H1 (cell line): ENCODE measurements around the gene CYP51A1. TPM values are rescaled to one million over a fixed set of nuclear protein-coding genes. Genes with fewer than 3 reads are reported as not detected.

Experiments
- ASH2L ChIP-seq: fragments of 200-600, 300-600 bp; sonication (generic); IDR thresholded peaks from one replicate; pipeline ENCODE4 v1.7.1; 2017; ENCODE audit warnings: low read length
- BCL11A ChIP-seq, 2 experiments: IDR thresholded peaks; one replicate each; pipeline ENCODE4 v1.6.1; 2011; ENCODE audit warnings: low read depth in 2 of 2, low read length in 2 of 2, mild to moderate bottlenecking in 2 of 2
- BRCA1 ChIP-seq: IDR thresholded peaks from 2 replicates; pipeline ENCODE4 v1.6.1; 2012; ENCODE audit warnings: low read depth, low read length, improper control_type of control experiment
- CBX5 ChIP-seq: fragments of 300-800, 300-1000 bp; sonication (generic); IDR thresholded peaks from 2 replicates; pipeline ENCODE4 v1.7.1; 2016; ENCODE audit warnings: antibody characterized with exemption, low read length, low read depth
- CBX8 ChIP-seq: fragments of 300-800, 300-1000 bp; sonication (generic); IDR thresholded peaks from 2 replicates; pipeline ENCODE4 v1.7.1; 2016; ENCODE audit warnings: low read depth, low read length, borderline replicate concordance
- CEBPB ChIP-seq: IDR thresholded peaks from 2 replicates; pipeline ENCODE4 v1.6.1; 2012; ENCODE audit warnings: low read depth, low read length
- CHD1 ChIP-seq: IDR thresholded peaks from 2 replicates; pipeline ENCODE4 v1.6.1; 2012; ENCODE audit warnings: low read depth, low read length, improper control_type of control experiment
- CHD2 ChIP-seq: IDR thresholded peaks from 2 replicates; pipeline ENCODE4 v1.6.1; 2012; ENCODE audit warnings: low read length, improper control_type of control experiment
- CREB1 ChIP-seq: IDR thresholded peaks from 2 replicates; pipeline ENCODE4 v1.6.1; 2012; ENCODE audit warnings: inconsistent platforms
- FOSL1 ChIP-seq: IDR thresholded peaks from 2 replicates; pipeline ENCODE4 v1.6.1; 2011; ENCODE audit warnings: mild to moderate bottlenecking, low read depth, low read length, moderate library complexity; ENCODE audit not compliant: insufficient read depth
- HDAC6 ChIP-seq: IDR thresholded peaks from one replicate; pipeline ENCODE4 v1.7.1; 2012; ENCODE audit warnings: low read depth, mild to moderate bottlenecking, inconsistent platforms, low read length, moderate library complexity
- MAFK ChIP-seq: IDR thresholded peaks from 2 replicates; pipeline ENCODE4 v1.6.1; 2012; ENCODE audit warnings: low read depth, mild to moderate bottlenecking, improper control_type of control experiment, low read length
- POLR2A ChIP-seq, 2 experiments: IDR thresholded peaks; 1 replicate in 1 of 2; 2 replicates in 1 of 2; pipeline ENCODE4 v1.6.1; 2011; ENCODE audit warnings: low read depth in 2 of 2, low read length in 2 of 2, mild to moderate bottlenecking in 2 of 2; ENCODE audit errors: control extremely low read depth in 1 of 2
- POLR2AphosphoS5 ChIP-seq: IDR thresholded peaks from 2 replicates; pipeline ENCODE4 v1.6.1; 2011; ENCODE audit warnings: low read depth, low read length
- RAD21 ChIP-seq, 2 experiments: IDR thresholded peaks in 1 of 2; conservative IDR thresholded peaks in 1 of 2; 2 replicates each; pipeline ENCODE4 v1.6.1; 2011; ENCODE audit warnings: low read depth in 2 of 2, low read length in 2 of 2, improper control_type of control experiment in 1 of 2, inconsistent platforms in 1 of 2, mild to moderate bottlenecking in 1 of 2, moderate library complexity in 1 of 2
- RNF2 ChIP-seq: fragments of 200-900, 300-1000 bp; sonication (generic); IDR thresholded peaks from 2 replicates; pipeline ENCODE4 v1.7.1; 2016; ENCODE audit warnings: borderline replicate concordance, low read depth, mild to moderate bottlenecking, antibody characterized with exemption, low read length; ENCODE audit not compliant: poor library complexity, severe bottlenecking; ENCODE audit errors: missing control alignments
- SIN3A ChIP-seq, 2 experiments: IDR thresholded peaks in 1 of 2; conservative IDR thresholded peaks in 1 of 2; 2 replicates each; pipeline ENCODE4 v1.6.1; 2011 to 2012; ENCODE audit warnings: low read length in 2 of 2, improper control_type of control experiment in 1 of 2, low read depth in 1 of 2, mild to moderate bottlenecking in 1 of 2
- SP1 ChIP-seq: IDR thresholded peaks from 2 replicates; pipeline ENCODE4 v1.6.1; 2011; ENCODE audit warnings: low read depth, low read length
- SP4 ChIP-seq: IDR thresholded peaks from 2 replicates; pipeline ENCODE4 v1.6.1; 2012; ENCODE audit warnings: low read length, inconsistent platforms
- SRF ChIP-seq: IDR thresholded peaks from 2 replicates; pipeline ENCODE4 v1.6.1; 2011; ENCODE audit warnings: mild to moderate bottlenecking, low read depth, low read length, moderate library complexity
- TAF1 ChIP-seq: IDR thresholded peaks from 2 replicates; pipeline ENCODE4 v1.6.1; 2011; ENCODE audit warnings: mild to moderate bottlenecking, low read depth, low read length
- TCF12 ChIP-seq: IDR thresholded peaks from 2 replicates; pipeline ENCODE4 v1.6.1; 2011; ENCODE audit warnings: low read depth, mild to moderate bottlenecking, low read length
- TEAD4 ChIP-seq: IDR thresholded peaks from 2 replicates; pipeline ENCODE4 v1.6.1; 2012; ENCODE audit warnings: low read depth, low read length, inconsistent platforms, mixed read lengths
- polyA plus RNA-seq, 7 experiments: library from polyadenylated mRNA; depleted of rRNA in 3 of 7; stranded (reverse) in 5 of 7; unstranded in 2 of 7; fragments of >200 nt in 5 of 7; fragments of 200-250 nt in 2 of 7; gene quantifications; 1 replicate in 5 of 7; 2 replicates in 1 of 7; 4 replicates in 1 of 7; pipeline versions ENCODE4 v1.2.1 to v1.2.3, GENCODE V29; 2011 to 2013; ENCODE audit warnings: missing spikeins in 2 of 7, mixed read lengths in 2 of 7
- total RNA-seq: library from RNA; stranded (reverse); fragmentation: NEBNext Ultra II Directional; extraction: Animal tissue kit (Norgen Biotek cat#: 25700); gene quantifications from 2 replicates; pipeline ENCODE4 v1.2.1, GENCODE V29; 2021
- TF ChIP-seq, protein P1 (sequence below): IDR thresholded peaks from 2 replicates; pipeline ENCODE4 v1.6.1; 2012; ENCODE audit warnings: inconsistent platforms
- TF ChIP-seq, protein P2 (sequence below): IDR thresholded peaks from 2 replicates; pipeline ENCODE4 v1.6.1; 2012; ENCODE audit warnings: inconsistent platforms

Gene CYP51A1
- total and polyA plus RNA-seq, 2 of the 8 experiments (the other 6 are each of a cell fraction or from before 2014, with no cell fraction given): 9.8 to 111 TPM

GRCh38 chr7:92134271-92135051 is at the start of gene CYP51A1 (continued):
- TF ChIP-seq SP4: peak; percentile 94
- TF ChIP-seq, protein P1, sequence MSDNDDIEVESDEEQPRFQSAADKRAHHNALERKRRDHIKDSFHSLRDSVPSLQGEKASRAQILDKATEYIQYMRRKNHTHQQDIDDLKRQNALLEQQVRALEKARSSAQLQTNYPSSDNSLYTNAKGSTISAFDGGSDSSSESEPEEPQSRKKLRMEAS: peak; percentile 74
- TF ChIP-seq CHD2: peak; percentile 87
- no peak for TF ChIP-seq MAFK
- TF ChIP-seq, protein P2, sequence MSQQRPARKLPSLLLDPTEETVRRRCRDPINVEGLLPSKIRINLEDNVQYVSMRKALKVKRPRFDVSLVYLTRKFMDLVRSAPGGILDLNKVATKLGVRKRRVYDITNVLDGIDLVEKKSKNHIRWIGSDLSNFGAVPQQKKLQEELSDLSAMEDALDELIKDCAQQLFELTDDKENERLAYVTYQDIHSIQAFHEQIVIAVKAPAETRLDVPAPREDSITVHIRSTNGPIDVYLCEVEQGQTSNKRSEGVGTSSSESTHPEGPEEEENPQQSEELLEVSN: no peak; the same call in none of the 2 replicates
- TF ChIP-seq TAF1: peak; percentile 85
- TF ChIP-seq BCL11A (IDR thresholded peaks at IDR 0.05; ENCODE audit: low read depth in 2 of 2, low read length in 2 of 2): no peak
- TF ChIP-seq HDAC6: no peak
- no peak for TF ChIP-seq CBX5
- no peak for TF ChIP-seq CHD1
- TF ChIP-seq CEBPB: no peak
- TF ChIP-seq POLR2AphosphoS5: peak; percentile 92
- TF ChIP-seq BRCA1: peak; percentile 43; the same call in 1 of the 2 replicates
- TF ChIP-seq FOSL1: no peak
- no peak; the same call in 1 of the 2 replicates for TF ChIP-seq SP1
- no peak for TF ChIP-seq RAD21 (IDR thresholded peaks at IDR 0.05 in 1 of 2, conservative IDR thresholded peaks at IDR 0.05 in 1 of 2; ENCODE audit: low read depth in 2 of 2, low read length in 2 of 2)
- no peak for TF ChIP-seq SRF
- peak in 1 of 2 experiments; percentile 81; a peak in 2 of 4 replicates for TF ChIP-seq SIN3A (conservative IDR thresholded peaks at IDR 0.05 in 1 of 2, IDR thresholded peaks at IDR 0.05 in 1 of 2; ENCODE audit: low read depth in 1 of 2, low read length in 2 of 2)
- no peak for TF ChIP-seq TCF12
- peak; percentile 85 to 94 for TF ChIP-seq POLR2A (IDR thresholded peaks at IDR 0.05; ENCODE audit: control extremely low read depth in 1 of 2, low read depth in 2 of 2, low read length in 2 of 2)
- no peak for TF ChIP-seq TEAD4
- peak; percentile 90 for TF ChIP-seq ASH2L
- no peak for TF ChIP-seq CBX8
- TF ChIP-seq RNF2: no peak
- peak; percentile 91 for TF ChIP-seq CREB1
